22Rv1 (cell line): ENCODE results near the gene GOLGA8S.
"Not testable (repeated sequence)": the region's sequence is repeated elsewhere in the genome, so short reads cannot be mapped to it uniquely, and the experiment has no call there.

Experiments
- H3K27ac ChIP-seq: fragments of 450-650 bp; 2 replicates; pipeline ENCODE4 v1.5.1; 2017
- CTCF ChIP-seq: fragments of 450-650 bp; IDR thresholded peaks from 2 replicates; pipeline ENCODE4 v1.5.1; 2017; ENCODE audit warnings: mild to moderate bottlenecking
- ZFX ChIP-seq: fragments of 450-650 bp; IDR thresholded peaks from 2 replicates; pipeline ENCODE4 v1.6.1; 2017; ENCODE audit warnings: antibody characterized with exemption, borderline replicate concordance

The GOLGA8S gene

GRCh38 chr15:23401627-23402026, 47.1 kb downstream of the GOLGA8S start:
- no peak for TF ChIP-seq CTCF
- TF ChIP-seq ZFX, result no peak
- no peak overlapping the region for H3K27ac ChIP-seq

- TF ChIP-seq CTCF (no peak), ZFX (no peak)
Measured at GRCh38 chr15:23402140-23402539, 47.6 kb downstream of the GOLGA8S start.

GRCh38 chr15:23402544-23402943, 48.0 kb downstream of the GOLGA8S start:
- H3K27ac ChIP-seq, result no peak overlapping the region
- TF ChIP-seq ZFX (no peak), CTCF (no peak)

More at GRCh38 chr15:23402140-23402539, 47.6 kb downstream of the GOLGA8S start:
- no peak overlapping the region for H3K27ac ChIP-seq

- TF ChIP-seq ZFX (no peak), CTCF (no peak)
- H3K27ac ChIP-seq, result no peak overlapping the region
Measured at GRCh38 chr15:23403550-23403949, 49.0 kb downstream of the GOLGA8S start.

GRCh38 chr15:23411841-23412240, 57.3 kb downstream of the GOLGA8S start:
- H3K27ac ChIP-seq, result no peak overlapping the region
- TF ChIP-seq ZFX, result no peak
- no peak for TF ChIP-seq CTCF

- H3K27ac ChIP-seq, result not testable (repeated sequence)
Measured at GRCh38 chr15:23412881-23413600, 58.5 kb downstream of the GOLGA8S start.
